ENCODE results near the gene PRELID3B.

The PRELID3B gene

DNA sequence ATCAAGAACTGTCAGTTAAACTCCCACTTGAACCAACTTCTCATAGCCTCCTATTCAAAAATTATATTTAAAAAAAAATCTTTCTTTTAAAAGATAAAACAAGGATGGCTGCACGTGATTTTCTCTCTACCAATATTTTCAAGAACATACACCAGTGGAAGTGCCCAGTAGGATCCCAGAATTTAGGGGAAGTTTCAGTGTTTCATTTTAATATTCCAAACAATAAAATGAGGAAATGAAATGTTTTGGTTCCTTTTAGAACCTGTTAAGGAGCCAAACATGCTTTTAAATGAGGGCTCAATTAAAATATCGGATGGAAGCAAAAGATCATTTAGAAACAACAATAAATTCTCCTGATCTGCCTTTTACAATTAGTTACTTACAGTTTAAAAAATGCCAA, 26.4 kb upstream of the PRELID3B start:
- no peak for DNase-seq (ENCODE audit: low spot score)
- no peak overlapping the region for H3K27ac ChIP-seq
- TF ChIP-seq, protein P1, sequence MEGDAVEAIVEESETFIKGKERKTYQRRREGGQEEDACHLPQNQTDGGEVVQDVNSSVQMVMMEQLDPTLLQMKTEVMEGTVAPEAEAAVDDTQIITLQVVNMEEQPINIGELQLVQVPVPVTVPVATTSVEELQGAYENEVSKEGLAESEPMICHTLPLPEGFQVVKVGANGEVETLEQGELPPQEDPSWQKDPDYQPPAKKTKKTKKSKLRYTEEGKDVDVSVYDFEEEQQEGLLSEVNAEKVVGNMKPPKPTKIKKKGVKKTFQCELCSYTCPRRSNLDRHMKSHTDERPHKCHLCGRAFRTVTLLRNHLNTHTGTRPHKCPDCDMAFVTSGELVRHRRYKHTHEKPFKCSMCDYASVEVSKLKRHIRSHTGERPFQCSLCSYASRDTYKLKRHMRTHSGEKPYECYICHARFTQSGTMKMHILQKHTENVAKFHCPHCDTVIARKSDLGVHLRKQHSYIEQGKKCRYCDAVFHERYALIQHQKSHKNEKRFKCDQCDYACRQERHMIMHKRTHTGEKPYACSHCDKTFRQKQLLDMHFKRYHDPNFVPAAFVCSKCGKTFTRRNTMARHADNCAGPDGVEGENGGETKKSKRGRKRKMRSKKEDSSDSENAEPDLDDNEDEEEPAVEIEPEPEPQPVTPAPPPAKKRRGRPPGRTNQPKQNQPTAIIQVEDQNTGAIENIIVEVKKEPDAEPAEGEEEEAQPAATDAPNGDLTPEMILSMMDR (IDR thresholded peaks at IDR 0.05), result no peak
- no peak overlapping the region for H3K4me3 ChIP-seq

DNA sequence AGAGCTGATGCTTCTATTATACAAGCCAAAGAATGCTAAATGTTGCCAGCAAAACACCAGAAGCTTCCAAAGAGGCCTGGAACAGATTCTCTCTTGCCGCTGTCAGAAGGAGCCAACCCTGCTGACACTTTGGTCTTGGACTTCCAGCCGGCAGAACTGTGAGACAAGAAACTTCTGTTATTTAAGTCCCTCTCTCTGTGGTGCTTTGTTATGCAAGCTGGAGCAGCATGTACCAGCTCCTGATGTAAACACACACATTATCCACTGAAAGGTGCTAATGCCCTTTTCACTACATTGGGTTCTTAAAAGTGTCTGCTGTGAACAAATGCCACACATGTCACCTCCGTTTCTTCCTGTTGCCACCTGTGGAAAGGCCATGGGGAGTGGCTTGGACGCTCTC, 25.9 kb upstream of the PRELID3B start:
- Histone ChIP-seq H3K4me3 (no peak overlapping the region), H3K27ac (no peak overlapping the region)
- TF ChIP-seq, protein P1 (IDR thresholded peaks at IDR 0.05), result no peak
- DNase-seq (ENCODE audit: low spot score), result no peak

DNA sequence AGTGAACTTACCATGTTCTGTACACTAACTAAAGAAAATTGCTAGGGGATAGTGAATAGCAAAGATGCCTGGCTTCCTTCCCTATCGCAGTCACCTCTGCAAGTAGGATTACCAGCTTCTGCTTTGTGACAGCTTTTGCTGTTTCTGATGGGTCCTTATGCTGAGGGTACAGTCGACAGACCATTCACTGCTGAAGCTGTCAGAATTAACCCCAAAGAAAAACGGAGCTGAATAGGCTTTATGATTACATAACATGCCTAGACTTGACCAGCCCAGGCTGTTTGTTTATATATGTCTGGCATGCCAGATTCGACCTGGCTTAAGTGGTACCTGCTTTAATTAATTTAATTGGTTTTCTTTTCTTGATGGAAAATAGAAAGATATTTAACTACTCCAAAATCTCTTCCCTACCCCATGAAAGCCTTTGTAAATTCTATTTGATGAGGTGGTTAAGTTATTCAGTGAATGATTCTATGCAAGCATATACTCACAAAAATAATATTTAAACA, 21.7 kb upstream of the PRELID3B start:
- no peak for DNase-seq (ENCODE audit: low spot score)
- TF ChIP-seq, protein P1 (IDR thresholded peaks at IDR 0.05), result no peak
- no peak overlapping the region for H3K4me3 ChIP-seq
- H3K27ac ChIP-seq, result no peak overlapping the region

DNA sequence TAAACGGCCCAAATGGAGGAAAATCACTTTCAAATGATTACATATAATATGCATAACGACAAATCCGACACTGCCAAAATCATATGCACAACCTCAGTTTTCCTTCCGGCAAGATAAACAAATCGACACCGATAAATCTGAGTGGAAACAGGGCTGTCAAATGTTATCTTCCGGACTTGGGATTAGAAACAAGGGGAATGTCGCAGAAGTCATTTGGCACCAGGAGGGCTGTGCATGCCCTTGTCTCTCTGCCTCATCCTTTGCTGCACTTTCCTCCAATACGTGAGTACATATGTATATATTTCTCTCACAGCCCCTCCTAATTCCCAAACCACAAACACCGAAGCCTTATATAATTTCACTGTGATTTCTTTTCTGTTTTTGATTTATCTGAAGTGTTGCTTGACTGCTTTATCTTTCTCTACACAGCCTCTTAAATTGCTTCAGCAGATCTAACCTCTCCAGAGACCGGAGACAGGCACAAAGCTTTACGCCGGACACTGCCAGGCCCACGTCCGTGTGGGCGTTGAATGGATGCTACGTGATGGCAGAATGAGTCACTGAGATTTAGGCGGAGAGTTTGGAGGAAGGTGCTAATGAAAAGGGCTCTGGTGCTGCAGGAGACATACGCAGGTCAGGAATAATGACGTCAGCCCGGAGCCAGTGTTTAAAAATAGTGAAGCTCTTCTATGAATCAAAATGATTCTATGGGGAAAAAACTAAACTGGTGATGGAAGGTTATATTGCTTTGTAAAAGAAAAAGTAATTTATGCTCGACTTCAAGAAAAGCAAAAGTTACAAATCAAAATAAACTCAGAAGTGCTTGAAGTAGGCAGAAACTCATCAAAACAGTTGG, 21.0 kb upstream of the PRELID3B start:
- TF ChIP-seq, protein P1 (IDR thresholded peaks at IDR 0.05), result no peak
- no peak for DNase-seq (ENCODE audit: low spot score)
- H3K4me3 ChIP-seq, result no peak overlapping the region
- H3K27ac ChIP-seq, result no peak overlapping the region

DNA sequence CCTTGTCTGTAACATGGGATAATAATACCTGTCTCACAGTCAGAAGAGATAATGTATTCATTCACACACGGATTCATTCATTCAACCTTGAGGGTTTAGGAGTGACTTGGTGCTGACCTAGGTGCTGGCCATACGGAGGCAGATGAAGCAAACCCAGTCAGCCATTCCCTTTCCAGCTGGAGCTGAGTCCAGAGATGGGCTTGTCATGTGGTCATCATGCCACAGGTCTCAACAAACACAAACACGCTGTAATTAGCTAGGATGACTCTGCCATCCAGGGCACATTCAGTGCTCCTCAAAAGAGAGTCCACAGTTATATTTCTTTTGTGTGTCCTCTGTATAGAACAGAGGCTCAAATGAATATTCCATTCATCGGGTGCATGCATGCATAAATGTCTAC, 19.5 kb upstream of the PRELID3B start:
- no peak for DNase-seq (ENCODE audit: low spot score)
- no peak overlapping the region for H3K27ac ChIP-seq
- no peak overlapping the region for H3K4me3 ChIP-seq
- TF ChIP-seq, protein P1 (IDR thresholded peaks at IDR 0.05), result no peak

DNA sequence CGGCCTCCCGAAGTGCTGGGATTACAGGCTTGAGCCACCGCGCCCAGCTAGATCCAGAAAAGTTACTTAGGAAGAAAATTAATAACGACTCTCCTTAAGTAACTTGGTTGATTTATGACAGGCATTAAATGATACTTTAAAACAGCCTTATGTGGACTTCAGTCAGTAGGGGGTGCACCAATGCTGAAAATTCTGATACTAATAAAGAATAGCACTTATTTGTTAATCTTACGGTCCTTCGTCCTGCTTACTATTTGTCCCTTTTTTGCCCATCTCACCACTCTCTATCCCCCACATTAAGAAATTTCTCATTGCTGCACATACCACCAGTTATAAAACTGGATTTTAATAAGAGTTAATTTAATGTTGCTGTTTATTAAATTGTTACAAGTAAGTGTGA, 12.7 kb upstream of the PRELID3B start:
- H3K4me3 ChIP-seq, result no peak overlapping the region
- no peak overlapping the region for H3K27ac ChIP-seq
- TF ChIP-seq, protein P1 (IDR thresholded peaks at IDR 0.05), result peak; percentile 17
- DNase-seq (ENCODE audit: low spot score), result no peak

DNA sequence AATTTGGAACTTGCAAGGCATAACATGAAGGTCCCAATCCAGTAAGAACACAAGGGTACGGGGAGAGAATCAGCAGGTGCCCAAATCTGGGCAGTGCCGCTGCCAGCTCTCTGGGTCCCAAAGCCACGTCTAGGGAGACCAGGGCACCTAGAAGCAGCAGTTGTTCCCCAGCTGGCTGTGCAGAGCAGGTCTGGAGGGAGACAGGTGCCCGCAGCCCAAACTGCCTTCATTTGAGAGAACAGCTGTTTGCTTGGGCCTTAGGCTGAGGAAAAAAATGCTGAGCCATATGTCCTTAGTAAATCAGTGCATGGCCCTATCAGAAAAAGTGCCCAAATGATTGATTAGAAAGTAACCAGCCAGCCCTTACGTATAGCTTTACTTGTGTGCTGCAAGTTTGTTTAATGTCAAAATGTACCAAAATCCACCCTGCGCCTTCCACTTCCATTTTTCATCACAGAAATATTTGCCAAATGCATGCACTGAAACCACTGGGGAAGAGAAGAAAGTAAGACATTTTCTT, 9.1 kb upstream of the PRELID3B start:
- DNase-seq (ENCODE audit: low spot score), result no peak
- H3K27ac ChIP-seq, result no peak overlapping the region
- TF ChIP-seq, protein P1 (IDR thresholded peaks at IDR 0.05), result no peak
- no peak overlapping the region for H3K4me3 ChIP-seq

Measured in coronary artery (tissue), 2 donors.